Suprapubic skin (tissue), 4 donors: Measurements from ENCODE around the gene ZFAND3.

Experiments
- CTCF ChIP-seq, 2 donors: fragments of 200-600 bp in 1 of 2; fragments of 450-650 bp in 1 of 2; sonication (generic) in 1 of 2; IDR thresholded peaks; one replicate each; pipeline ENCODE4 v1.5.1; 2016 to 2019; ENCODE audit warnings: antibody characterized with exemption in 2 of 2, mild to moderate bottlenecking in 1 of 2, moderate library complexity in 1 of 2
- EP300 ChIP-seq: sonication (generic); formaldehyde crosslinking; IDR thresholded peaks from one replicate; pipeline ENCODE4 v1.6.1; 2017; ENCODE audit warnings: antibody characterized with exemption
- POLR2A ChIP-seq, 2 donors: fragments of 450-650 bp; IDR thresholded peaks; one replicate each; pipeline ENCODE4 v1.6.1; 2017; ENCODE audit warnings: antibody characterized with exemption in 2 of 2, mild to moderate bottlenecking in 2 of 2, moderate library complexity in 2 of 2
- POLR2AphosphoS5 ChIP-seq, 3 donors: sonication (generic); formaldehyde crosslinking; IDR thresholded peaks; one replicate each; pipeline ENCODE4 v1.6.1; 2017; ENCODE audit warnings: antibody characterized with exemption in 3 of 3

DNA sequence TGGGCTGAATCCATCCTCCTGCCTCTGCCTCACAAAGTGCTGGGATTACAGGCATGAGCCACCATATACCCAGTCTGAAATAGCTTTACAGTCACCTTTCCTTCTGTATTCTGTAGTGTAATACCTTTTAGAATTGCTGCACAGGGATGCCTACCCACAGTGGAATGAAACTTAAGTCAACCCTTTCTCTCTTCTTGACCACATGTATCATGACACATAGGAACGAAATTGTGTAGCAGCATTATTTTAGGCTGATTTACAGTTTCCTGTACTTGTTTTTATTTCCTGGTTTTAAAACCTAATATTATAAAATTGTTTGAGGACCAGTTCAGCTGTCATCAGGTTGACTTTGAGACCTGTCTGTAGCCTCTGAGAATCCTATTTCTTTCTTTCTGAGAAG lies 297.8 kb downstream of the ZFAND3 start:
- TF ChIP-seq CTCF (IDR thresholded peaks at IDR 0.05) (no peak), POLR2AphosphoS5 (IDR thresholded peaks at IDR 0.05) (no peak), POLR2A (IDR thresholded peaks at IDR 0.05) (no peak), EP300 (no peak)
